ENCODE data around the gene C15orf39.
"Not testable (repeated sequence)": the region's sequence is repeated elsewhere in the genome, so short reads cannot be mapped to it uniquely, and the experiment has no call there.

DNA sequence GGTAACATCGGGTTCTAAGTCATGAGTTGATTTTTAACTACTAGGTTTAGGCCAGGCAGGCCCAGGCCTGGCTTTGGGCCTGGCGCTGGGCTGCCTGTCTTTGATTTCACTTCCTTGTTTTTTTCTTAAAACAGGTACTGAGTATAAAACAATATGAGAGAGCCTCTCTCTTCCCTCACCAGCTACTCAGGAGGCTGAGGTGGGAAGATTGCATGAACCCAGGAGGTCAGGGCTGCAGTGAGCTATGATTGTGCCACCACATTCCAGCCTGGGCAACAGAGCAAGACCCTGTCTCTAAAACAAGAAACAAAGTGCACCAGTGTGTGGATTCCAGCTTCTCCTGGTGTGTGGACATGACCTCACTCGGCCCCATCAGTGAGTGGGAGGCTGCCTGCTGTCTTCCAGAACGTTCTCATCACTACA lies 17.8 kb downstream of the C15orf39 start:
- TF ChIP-seq, protein P1, sequence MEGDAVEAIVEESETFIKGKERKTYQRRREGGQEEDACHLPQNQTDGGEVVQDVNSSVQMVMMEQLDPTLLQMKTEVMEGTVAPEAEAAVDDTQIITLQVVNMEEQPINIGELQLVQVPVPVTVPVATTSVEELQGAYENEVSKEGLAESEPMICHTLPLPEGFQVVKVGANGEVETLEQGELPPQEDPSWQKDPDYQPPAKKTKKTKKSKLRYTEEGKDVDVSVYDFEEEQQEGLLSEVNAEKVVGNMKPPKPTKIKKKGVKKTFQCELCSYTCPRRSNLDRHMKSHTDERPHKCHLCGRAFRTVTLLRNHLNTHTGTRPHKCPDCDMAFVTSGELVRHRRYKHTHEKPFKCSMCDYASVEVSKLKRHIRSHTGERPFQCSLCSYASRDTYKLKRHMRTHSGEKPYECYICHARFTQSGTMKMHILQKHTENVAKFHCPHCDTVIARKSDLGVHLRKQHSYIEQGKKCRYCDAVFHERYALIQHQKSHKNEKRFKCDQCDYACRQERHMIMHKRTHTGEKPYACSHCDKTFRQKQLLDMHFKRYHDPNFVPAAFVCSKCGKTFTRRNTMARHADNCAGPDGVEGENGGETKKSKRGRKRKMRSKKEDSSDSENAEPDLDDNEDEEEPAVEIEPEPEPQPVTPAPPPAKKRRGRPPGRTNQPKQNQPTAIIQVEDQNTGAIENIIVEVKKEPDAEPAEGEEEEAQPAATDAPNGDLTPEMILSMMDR (IDR thresholded peaks at IDR 0.05), result not testable (repeated sequence)
- TF ChIP-seq POLR2A (IDR thresholded peaks at IDR 0.05), result not testable (repeated sequence)
